GM21381 (cell line): ENCODE data around the gene MRFAP1L1.
A peak's percentile ranks its signal among the peaks of the same experiment; 100 is the strongest.
"Not testable (repeated sequence)": the region's sequence is repeated elsewhere in the genome, so short reads cannot be mapped to it uniquely, and the experiment has no call there.

ENCODE experiments used
- ATAC-seq: cut with Tn5 transposase; IDR thresholded peaks from one replicate; pipeline ENCODE4 v1.9.1; 2021; ENCODE audit warnings: mild to moderate bottlenecking, moderate library complexity; ENCODE audit not compliant: unreplicated experiment

MRFAP1L1 gene

DNA sequence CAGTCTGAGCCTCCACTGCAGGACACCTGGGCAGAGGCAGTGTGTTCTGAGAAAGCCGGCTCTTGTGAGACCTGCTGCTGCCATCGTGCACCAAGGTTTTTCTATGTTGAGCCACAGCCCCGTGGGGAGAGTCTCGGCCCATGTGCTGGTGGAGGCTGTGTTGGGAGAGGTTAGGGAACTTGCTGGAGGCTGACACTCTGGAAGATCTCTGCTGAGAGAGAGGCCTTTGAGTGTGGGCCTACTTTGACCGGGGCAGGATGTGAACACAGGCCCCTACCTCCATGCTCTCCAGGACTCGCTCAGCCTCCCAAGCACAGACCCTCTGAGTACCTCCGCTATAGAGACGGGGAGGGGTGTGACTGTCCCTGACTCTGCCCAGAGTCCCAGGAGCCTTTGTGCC, 17.3 kb downstream of the MRFAP1L1 start:
- ATAC-seq: no peak

DNA sequence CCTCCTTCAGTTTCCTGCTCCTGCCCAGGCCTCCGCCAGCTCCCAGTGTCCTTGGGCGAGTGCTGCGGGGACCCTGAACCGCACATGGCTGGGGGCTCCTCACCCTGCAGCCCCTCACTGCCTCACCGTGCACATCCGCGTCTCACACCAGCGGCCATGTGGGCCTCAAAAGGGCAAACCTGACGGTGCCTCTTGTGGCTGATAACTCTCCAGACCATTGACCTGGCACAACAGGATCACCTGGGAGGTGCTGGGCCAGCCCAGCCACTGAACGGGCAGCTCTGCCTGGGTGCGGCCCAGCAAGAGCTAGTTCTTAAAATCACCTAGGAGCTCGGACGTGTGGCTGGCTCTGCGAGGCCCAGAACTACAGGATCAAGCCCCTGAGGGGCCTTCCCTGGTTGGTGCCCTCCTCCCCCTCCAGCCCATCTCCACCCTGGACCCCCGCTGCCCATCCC, 20.1 kb downstream of the MRFAP1L1 start:
- ATAC-seq: no peak

DNA sequence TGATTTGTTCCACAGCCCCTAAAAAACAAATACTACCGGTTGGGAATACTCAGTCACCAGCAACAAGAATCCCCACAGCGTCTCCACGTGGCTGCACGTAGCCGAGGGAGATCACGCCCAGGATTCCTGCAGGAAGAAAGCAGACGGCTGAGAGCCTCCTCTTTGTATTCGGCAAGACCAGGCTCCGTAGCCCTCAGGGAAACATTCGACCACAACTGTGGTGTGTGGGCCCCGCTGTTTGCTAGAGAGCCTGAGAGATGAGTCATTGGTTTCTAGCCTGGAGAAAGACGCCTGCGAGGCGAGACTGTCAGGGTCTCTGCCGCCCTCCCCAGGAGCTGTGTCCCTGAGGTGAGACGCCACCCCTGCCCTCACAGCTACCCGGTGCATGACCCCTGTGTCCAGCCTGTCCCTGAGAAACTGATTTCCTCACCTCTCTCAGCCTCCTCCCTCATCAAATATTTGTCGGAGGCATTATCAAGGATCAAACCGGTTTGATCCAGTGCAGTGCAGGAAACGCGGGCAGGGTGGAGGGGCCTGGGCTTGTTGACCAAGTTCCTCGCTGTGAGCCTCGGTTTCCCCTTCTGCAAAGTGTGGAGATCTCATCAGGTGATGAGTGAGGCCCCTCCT, 20.7 kb downstream of the MRFAP1L1 start:
- peak; percentile 92 for ATAC-seq

DNA sequence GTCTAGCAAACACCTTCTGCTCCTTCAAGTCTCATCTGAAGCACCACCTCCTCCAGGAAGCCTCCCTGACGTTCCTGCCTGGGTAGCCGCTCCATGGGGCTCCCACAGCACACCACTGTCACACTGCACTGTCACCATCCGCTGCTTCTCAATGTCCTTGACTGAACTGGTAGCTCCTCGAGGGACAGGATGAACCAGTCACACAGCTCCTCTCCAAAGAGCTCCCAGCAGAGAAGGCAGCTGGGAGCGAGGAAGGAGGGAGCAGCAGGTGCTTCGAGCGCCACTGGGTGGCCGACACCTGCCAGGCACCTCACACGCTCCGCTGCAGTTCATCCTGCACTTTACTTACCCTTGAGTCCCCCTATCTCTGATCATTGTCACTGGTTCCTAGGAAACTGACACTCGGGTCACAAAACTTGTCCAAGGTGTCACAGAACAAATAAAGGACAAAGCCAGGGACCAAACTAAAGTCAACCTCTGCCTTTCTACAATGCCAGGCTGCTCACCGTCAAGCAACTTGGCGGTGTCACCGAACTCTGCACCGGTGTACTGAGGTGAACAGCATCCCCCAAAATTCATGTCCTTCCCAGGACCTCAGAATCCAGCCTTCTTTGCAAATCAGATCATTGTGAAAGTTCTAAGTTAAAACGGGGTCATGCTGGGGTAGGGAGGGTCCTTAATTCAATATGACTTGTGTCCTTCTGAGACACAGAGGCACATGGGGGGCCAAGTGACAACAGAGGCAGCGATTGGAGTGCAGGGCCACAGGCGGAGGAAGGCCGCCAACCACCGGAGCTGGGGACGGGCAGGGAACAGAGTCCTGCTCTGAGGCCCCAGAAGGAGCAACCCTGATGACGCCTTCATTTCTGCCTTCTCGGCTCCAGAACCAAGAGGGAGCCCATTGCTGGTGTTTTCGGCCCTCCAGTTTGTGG, 21.5 kb downstream of the MRFAP1L1 start:
- ATAC-seq: no peak

DNA sequence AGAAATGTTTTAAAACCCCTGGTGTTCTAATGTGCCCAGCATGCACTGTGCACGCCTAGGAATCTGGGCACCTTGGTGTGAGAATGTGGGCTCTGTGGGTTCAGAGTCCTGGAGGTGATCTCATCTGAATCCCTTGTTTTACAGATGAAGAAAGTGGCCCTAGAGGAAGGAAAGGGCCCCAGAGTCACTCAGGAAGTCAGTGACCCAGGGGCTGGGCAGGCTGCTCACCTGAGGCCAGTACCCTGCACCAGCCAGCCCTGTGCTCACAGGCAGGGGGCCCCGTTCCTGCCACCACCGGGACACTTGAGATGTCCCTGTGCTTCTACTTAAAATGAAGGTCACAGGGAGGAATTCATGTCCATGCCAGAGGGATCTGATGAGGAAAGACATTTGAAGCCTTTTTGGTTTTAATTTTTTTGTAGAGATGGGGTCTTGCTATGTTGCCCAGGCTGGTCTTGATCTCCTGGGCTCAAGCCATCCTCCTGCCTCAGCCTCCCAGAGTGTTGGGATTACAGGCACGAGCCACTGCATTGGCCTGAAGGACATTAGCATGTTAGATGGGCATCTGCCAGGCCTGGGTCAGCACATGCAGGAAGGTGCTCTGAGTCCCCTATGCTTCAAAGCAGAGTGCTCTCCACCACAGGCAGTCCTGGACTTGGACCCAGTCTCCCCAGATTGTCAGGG, 23.4 kb downstream of the MRFAP1L1 start:
- no peak for ATAC-seq

DNA sequence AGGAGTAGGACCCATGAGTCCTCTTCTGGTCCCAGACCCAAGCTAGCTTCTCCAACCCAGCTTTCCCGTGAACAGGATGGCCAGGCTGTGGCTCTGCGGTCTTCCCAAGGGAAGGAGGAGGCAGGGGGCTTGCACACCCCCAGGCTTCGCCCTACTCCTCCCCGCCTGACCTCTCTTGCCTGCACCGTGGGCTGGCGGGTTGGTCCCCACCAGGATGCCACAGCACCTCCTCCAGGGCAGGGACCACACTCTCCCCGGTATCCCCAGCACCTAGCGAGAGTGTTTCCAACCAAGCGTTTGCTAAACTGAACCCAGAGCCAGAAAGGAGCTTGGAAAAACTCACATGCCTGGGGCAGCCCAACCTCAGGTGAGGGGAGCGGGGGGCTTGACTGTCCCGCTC, 25.0 kb downstream of the MRFAP1L1 start:
- ATAC-seq: no peak

DNA sequence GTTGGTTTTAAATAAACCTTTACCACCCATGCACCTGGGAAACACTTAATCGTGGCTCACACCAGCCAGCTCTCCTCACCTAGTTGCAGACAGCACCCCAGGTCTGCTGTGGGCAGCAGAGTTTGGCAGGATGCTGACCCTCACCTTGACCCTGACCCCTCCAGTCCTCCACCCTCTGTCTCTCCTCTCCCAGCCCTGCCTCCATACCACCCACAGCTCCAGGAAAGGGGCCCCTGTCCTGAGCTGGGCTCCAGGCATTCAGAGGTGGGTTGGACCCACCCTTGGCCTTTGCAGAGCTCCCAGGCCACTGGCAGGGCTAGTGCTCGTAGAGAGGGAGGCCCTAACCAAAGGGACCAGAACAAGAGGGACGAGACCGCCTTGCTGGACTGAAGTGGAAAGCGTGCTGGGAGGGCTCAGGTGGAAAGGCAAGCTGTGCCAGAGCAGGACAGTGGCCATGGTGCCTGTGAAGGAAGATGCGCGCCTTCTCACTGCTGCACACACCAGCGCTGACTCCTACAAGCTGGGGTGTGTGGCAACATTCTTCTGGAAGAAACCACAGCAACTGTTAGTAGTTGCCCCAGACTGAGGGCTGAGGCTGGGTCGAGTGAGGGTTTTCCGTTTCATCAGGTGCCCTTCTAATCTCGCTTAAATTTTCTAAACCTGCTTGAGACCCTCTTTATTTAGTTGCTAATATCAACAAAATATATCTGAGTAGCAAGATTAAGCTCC, 26.6 kb downstream of the MRFAP1L1 start:
- ATAC-seq: no peak

DNA sequence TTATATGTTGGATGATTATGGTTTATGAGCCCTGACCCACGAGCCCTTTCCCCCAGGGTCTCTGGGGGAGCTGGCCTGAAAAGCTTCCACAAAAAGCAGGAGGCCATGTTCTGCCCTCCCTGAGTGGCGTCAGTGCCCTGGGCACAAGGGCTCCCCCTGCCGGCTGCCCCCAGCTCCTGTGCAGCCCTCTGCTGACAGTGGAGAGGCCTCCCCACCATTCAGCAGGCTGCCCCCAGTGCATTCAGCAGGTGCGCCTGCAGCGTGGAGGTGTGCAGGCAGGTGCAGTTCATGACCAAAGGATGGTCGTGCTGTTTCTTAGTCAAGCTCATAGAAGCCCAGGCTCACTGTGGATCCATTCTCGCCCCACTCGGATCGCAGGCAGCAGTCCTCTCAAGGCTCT, 28.5 kb downstream of the MRFAP1L1 start:
- no peak for ATAC-seq

DNA sequence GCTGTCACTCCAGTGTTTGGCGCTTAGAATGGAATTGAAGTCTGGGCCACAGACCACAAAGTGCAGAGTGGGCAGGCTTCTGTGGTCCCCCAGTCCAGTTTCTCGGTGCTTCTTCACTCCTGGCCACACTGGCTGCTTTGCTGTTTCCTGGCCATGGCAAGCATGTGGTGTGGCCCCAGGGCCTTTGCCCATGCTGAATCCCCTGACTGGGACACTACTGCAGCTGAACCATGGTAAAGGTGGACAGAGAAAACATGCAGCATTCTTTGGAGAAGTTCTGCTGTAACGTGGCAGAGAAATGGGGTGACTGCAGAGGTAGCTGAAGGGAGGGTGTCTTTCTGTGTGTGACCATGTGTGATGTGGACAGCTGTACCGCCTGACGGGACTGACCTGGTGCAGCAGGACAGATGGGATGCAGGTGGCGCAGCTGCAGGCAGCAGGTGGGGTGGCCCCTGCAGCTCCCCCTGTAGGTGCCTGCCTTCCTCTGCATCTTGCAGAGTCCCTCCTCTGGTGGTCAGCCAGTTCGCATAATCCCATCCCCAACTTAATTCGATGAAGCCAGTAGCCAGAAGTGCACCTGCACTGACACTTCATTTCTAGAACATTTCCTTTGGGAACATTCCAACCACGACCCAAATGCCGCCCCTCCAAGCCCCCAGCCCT, 29.2 kb downstream of the MRFAP1L1 start:
- ATAC-seq: no peak

DNA sequence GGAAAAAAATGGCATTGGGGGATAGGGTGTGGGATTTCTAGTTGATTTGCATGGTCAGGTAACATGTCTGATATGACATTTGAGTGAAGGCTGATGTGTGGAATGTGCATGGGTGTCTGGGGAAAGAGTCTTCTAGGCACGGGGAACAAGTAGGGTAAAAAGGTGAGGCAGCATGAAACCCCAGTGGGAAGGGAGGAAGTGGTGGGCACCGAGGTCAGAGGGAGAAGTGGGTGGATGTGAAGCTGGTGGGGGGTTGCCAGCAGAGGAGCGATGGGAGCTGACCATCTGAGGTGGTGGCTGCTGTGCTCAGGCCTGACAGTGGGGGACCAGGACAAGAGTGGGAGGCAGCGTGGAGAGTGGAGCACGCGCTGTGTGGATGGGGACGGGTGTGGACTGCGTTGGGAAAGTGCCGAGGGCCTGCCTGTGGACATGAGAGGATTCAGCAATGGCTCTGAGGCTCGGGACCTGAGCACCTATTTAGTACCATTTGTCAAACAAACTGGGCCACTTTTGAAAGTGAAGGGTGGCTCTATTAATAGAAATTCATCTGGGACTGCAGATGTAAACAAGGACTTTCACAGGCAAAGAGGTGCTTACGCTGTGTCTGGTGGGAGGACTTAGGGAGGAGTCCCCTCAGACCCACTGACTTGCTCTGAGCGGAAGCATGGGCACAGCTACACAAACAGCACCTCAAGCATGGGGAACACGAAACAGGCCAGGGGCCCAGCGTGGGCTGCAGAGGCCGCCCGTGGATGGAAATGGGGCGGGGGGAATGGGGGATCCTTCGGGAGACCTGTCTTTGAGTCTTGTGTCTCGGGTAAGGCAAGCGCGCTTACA, 32.7 kb downstream of the MRFAP1L1 start:
- no peak for ATAC-seq

DNA sequence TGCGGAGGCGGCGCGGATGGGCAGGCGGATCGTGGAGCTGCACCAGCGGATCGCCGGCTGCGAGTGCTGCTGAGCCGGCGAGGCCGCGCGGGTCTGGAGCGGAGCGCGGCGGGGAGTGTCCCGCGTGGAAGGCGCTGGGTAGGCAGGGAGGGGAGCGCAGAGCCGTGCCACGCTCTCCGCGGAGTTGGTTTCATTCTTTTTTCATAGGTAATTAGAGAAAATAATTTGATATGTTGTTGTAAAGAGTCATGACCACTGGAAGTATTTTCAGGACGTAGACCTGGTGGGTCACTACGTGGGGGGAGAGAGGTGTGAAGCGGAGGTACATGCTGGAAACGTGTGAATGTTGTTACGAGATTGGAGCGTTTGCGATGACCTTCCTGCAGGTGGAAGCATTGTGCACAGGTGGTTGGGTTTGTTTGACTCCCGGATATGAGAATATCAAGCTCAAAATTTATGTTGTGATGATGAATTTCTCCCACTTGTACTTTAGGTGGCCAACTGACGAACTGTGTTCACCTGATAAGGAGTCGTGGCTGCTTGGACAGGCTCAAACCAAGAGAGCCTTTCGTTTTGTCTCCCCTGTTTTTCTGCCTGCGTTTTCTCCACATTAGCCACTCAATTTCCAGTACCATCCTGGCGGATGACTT, 35.0 kb downstream of the MRFAP1L1 start:
- ATAC-seq: peak; percentile 34

DNA sequence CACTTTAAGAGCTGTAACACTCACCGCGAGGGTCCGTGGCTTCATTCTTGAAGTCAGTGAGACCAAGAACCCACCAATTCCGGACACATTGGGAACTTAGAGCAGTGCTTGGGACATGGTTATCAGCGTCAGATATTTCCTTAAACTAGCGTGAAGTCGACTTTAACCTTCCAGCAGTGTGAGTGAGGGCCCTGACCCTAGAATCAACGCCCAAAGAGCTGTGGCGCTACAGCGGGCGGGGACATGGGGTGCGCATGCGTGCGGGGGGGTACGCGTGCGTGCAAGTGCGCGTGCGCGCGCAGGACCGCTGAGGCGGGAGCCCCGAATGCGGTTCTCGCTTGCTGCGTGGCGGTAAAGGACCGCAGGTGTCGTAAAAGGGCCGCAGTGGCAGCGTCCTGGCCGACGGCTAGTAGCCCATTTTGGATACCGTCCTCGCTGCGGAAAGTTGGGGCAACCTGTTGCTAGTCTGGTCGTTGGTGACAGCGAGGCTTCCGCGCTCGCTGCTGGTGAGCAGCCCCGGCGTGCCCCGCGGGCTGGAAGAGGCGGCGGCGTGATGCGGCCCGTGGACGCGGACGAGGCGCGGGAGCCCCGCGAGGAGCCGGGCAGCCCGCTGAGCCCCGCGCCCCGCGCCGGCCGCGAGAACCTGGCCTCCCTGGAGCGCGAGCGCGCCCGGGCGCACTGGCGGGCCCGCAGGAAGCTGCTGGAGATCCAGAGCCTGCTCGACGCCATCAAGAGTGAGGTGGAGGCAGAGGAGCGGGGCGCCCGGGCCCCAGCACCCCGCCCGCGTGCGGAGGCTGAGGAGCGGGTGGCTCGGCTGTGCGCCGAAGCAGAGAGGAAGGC, 35.8 kb downstream of the MRFAP1L1 start:
- peak; percentile 82 for ATAC-seq

DNA sequence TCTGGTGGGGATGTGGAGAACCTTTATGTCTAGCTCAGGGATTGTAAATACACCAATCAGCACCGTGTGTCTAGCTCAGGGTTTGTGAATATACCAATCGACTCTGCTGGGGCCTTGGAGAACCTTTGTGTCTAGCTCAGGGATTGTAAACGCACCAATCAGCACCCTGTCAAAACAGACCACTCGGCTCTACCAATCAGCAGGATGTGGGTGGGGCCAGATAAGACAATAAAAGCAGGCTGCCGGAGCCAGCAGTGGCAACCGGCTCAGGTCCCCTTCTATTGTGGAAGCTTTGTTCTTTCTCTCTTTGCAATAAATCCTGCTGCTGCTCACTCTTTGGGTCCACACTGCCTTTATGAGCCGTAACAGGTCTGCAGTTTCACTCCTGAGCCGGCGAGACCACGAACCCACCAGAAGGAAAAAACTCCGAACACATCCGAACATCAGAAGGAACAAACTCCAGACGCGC, 36.4 kb downstream of the MRFAP1L1 start:
- ATAC-seq: not testable (repeated sequence)

DNA sequence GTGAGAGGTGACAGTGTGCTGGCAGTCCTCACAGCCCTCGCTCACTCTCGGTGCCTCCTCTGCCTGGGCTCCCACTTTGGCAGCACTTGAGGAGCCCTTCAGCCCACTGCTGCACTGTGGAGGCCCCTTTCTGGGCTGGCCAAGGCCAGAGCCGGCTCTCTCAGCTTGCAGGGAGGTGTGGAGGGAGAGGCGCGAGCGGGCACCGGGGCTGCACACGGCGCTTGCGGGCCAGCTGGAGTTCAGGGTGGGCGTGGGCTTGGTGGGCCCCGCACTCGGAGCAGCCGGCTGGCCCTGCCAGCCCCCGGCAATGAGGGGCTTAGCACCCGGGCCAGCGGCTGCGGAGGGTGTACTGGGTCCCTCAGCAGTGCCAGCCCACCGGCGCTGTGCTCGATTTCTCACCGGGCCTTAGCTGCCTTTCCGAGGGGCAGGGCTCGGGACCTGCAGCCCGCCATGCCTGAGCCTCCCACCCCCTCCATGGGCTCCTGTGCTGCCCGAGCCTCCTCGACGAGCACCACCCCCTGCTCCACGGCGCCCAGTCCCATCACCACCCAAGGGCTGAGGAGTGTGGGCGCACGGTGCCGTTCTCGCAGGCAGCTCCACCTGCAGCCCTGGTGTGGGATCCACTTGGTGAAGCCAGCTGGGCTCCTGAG, 37.0 kb downstream of the MRFAP1L1 start:
- not testable (repeated sequence) for ATAC-seq

DNA sequence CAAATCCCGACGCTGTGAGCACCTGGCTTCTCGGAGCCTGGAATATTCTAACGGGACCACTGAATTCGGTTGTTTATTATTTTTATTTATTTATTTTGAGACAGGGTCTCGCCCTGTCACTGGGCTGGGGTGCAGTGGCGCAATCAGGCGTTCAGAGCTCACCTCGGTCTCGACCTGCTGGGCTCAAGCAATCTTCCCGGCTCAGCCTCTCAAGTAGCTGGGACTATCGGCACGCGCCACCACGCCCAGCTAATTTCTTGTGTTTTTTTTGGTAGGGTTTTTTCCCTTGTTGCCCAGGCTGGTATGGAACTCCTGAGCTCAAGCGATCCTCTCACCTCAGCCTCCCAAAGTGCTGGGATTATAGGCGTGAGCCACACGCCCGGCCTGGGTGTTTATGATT, 37.5 kb downstream of the MRFAP1L1 start:
- ATAC-seq: no peak

DNA sequence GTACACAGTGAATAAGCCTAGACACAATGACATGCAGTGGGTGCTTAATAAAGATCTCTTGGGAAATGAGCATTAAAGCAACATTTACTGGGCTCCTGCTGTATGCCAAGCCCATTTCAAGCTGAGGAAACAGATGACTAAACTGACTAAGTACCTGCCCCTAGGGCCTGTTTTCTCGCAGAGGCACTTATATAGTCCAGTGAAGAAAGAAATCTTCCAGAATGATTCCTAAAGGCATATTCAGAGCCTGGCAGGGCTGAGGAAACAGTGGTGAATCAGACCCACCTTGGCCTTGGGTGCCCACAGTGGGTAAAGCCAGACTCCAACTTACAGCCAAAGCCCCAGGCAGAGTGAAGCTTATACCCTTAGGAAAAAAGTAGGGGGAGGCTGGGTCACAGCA, 38.0 kb downstream of the MRFAP1L1 start:
- ATAC-seq: no peak

DNA sequence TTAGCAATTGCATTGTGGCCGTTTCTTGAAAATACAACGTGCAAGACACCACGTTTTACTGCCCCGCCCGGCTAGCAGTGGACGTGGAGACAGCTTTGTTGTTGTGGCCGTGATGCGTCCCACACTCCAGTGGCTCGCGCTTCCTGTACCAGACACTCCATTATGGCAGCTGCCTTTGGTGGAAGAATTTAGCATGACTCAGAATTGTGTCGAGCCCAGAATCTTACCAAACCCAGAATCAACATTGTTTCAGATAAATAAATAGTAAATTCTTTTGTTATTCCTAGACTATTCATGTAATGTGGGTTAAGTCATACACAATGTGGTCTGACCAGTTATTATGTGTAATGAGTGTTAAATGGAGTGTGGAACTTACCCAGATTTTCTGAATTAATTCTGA, 41.3 kb downstream of the MRFAP1L1 start:
- ATAC-seq: no peak

DNA sequence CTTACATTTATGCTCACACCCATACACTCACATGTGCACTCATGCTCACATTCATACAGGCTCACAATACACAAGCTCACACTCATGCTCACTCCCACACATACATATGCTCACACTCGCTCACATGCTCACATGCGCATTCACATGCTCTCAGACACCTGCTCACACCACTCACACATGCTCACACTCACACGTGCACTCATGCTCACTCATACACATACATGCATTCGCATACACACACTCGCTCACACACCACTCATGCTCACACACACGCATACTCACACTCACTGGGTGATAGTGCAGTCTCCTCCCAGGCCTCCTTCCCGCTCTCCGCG, 44.4 kb downstream of the MRFAP1L1 start:
- ATAC-seq: no peak
